HepG2 (cell line): Measurements from ENCODE around the gene TSPAN9.

Source experiments
- ETV6 ChIP-seq: sonication (generic); formaldehyde crosslinking; conservative IDR thresholded peaks from 2 replicates; pipeline ENCODE4 v1.4.0; 2020; ENCODE audit warnings: missing genetic modification reagents
- FOSL2 ChIP-seq: sonication (generic); formaldehyde crosslinking; IDR thresholded peaks from 2 replicates; pipeline ENCODE4 v1.4.0; 2020; ENCODE audit warnings: missing genetic modification reagents
- FOXK1 ChIP-seq: sonication (generic); formaldehyde crosslinking; IDR thresholded peaks from 2 replicates; pipeline ENCODE4 v1.4.0; 2020; ENCODE audit warnings: low read depth, missing genetic modification reagents, borderline replicate concordance
- MXI1 ChIP-seq: IDR thresholded peaks from 3 replicates; pipeline ENCODE4 v1.6.1; 2012; ENCODE audit warnings: low read depth, low read length, inconsistent platforms, borderline replicate concordance
- NFYB ChIP-seq: sonication (generic); formaldehyde crosslinking; IDR thresholded peaks from 2 replicates; pipeline ENCODE4 v1.4.0; 2020; ENCODE audit warnings: missing genetic modification reagents
- RBAK ChIP-seq: sonication (generic); formaldehyde crosslinking; IDR thresholded peaks from 2 replicates; pipeline ENCODE4 v1.5.1; 2020; ENCODE audit warnings: mild to moderate bottlenecking, missing genetic modification reagents
- SCMH1 ChIP-seq: sonication (generic); formaldehyde crosslinking; IDR thresholded peaks from 2 replicates; pipeline ENCODE4 v1.9.0; 2021; ENCODE audit warnings: missing genetic modification reagents, mild to moderate bottlenecking, borderline replicate concordance
- ZNF143 ChIP-seq: sonication (generic); formaldehyde crosslinking; IDR thresholded peaks from 2 replicates; pipeline ENCODE4 v1.4.0; 2020; ENCODE audit warnings: missing genetic modification reagents
- ZNF431 ChIP-seq: sonication (generic); formaldehyde crosslinking; IDR thresholded peaks from 2 replicates; pipeline ENCODE4 v1.9.0; 2022; ENCODE audit warnings: missing genetic modification reagents, low read depth, mild to moderate bottlenecking, borderline replicate concordance
- ZNF589 ChIP-seq: sonication (generic); formaldehyde crosslinking; conservative IDR thresholded peaks from 2 replicates; pipeline ENCODE4 v1.8.0; 2022; ENCODE audit warnings: mild to moderate bottlenecking, moderate library complexity, missing genetic modification reagents
- TF ChIP-seq, protein P1 (sequence below): sonication (generic); formaldehyde crosslinking; IDR thresholded peaks from 2 replicates; pipeline ENCODE4 v1.5.0; 2020; ENCODE audit warnings: mild to moderate bottlenecking, missing genetic modification reagents, moderate library complexity
- TF ChIP-seq, protein P2 (sequence below): sonication (generic); formaldehyde crosslinking; IDR thresholded peaks from 2 replicates; pipeline ENCODE4 v1.4.0; 2020; ENCODE audit warnings: low read depth, mild to moderate bottlenecking, missing genetic modification reagents

DNA sequence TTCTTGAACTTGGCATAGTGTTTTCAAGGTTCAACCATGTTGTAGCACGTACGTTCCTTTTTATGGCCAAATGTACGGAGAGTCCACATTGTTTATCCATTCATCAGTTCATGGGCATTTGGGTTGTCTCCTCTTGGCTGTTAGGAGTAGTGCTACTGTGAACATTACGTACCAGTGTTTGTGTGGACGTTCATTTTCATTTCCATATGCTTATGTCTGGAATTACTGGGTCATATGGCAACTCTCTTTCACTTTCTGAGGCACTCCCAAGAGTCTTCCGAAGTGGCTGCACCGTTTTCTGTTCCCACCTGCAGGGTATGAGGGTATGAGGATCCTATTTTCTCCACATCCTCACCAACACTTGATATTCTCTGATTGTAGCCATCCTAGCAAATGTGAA lies 49.1 kb upstream of the TSPAN9 start:
- no peak for TF ChIP-seq FOSL2
- TF ChIP-seq FOXK1, result no peak
- TF ChIP-seq ZNF431 (CRISPR knock-in tag), result no peak
- no peak for TF ChIP-seq ETV6 (CRISPR knock-in tag)
- no peak for TF ChIP-seq SCMH1 (CRISPR knock-in tag)
- no peak for TF ChIP-seq ZNF589 (CRISPR knock-in tag)
- no peak for TF ChIP-seq RBAK (CRISPR knock-in tag)
- TF ChIP-seq, protein P1, sequence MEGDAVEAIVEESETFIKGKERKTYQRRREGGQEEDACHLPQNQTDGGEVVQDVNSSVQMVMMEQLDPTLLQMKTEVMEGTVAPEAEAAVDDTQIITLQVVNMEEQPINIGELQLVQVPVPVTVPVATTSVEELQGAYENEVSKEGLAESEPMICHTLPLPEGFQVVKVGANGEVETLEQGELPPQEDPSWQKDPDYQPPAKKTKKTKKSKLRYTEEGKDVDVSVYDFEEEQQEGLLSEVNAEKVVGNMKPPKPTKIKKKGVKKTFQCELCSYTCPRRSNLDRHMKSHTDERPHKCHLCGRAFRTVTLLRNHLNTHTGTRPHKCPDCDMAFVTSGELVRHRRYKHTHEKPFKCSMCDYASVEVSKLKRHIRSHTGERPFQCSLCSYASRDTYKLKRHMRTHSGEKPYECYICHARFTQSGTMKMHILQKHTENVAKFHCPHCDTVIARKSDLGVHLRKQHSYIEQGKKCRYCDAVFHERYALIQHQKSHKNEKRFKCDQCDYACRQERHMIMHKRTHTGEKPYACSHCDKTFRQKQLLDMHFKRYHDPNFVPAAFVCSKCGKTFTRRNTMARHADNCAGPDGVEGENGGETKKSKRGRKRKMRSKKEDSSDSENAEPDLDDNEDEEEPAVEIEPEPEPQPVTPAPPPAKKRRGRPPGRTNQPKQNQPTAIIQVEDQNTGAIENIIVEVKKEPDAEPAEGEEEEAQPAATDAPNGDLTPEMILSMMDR (CRISPR knock-in tag), result no peak
- TF ChIP-seq, protein P2, sequence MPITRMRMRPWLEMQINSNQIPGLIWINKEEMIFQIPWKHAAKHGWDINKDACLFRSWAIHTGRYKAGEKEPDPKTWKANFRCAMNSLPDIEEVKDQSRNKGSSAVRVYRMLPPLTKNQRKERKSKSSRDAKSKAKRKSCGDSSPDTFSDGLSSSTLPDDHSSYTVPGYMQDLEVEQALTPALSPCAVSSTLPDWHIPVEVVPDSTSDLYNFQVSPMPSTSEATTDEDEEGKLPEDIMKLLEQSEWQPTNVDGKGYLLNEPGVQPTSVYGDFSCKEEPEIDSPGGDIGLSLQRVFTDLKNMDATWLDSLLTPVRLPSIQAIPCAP (CRISPR knock-in tag), result no peak
- no peak for TF ChIP-seq NFYB
- TF ChIP-seq ZNF143 (CRISPR knock-in tag), result no peak
- TF ChIP-seq MXI1, result no peak
